Transverse colon (tissue), 4 donors: Measurements from ENCODE around the gene TMEM245. TPM values are rescaled to one million over a fixed set of nuclear protein-coding genes. Genes with fewer than 3 reads are reported as not detected.
A peak's percentile ranks its signal among the peaks of the same experiment; 100 is the strongest.

Experiments
- DNase-seq: peaks from one replicate; pipeline ENCODE4 v3.0.0-alpha.2; 2019
- H3K27ac ChIP-seq, 4 donors: fragments of 200-600 bp; sonication (generic); 2 replicates each; pipeline ENCODE4 v1.5.1; 2016 to 2018; ENCODE audit warnings: inconsistent platforms in 4 of 4
- H3K27me3 ChIP-seq: fragments of 200-600 bp; sonication (generic); 2 replicates; pipeline ENCODE4 v1.5.1; 2017; ENCODE audit warnings: inconsistent platforms
- H3K36me3 ChIP-seq, 4 donors: fragments of 200-600 bp; sonication (generic); 2 replicates each; pipeline ENCODE4 v1.5.1; 2017 to 2019; ENCODE audit warnings: inconsistent platforms in 4 of 4
- H3K4me1 ChIP-seq, 4 donors: fragments of 200-600 bp; sonication (generic); 2 replicates each; pipeline ENCODE4 v1.5.1; 2017 to 2020; ENCODE audit warnings: inconsistent platforms in 4 of 4
- H3K4me3 ChIP-seq, 4 donors: fragments of 200-600 bp; sonication (generic); 1 replicate in 1 of 4; 2 replicates in 3 of 4; pipeline versions ENCODE4 v1.5.1 to v1.6.1; 2017 to 2019; ENCODE audit warnings: inconsistent platforms in 4 of 4
- H3K9me3 ChIP-seq, 2 donors: fragments of 200-600 bp; sonication (generic); 2 replicates each; pipeline ENCODE4 v1.5.1; 2017 to 2019; ENCODE audit warnings: inconsistent platforms in 2 of 2
- EP300 ChIP-seq: sonication (generic); formaldehyde crosslinking; IDR thresholded peaks from one replicate; pipeline ENCODE4 v1.6.1; 2017; ENCODE audit warnings: antibody characterized with exemption, low read depth
- POLR2A ChIP-seq: fragments of 450-650 bp; IDR thresholded peaks from one replicate; pipeline ENCODE4 v1.6.1; 2016; ENCODE audit warnings: antibody characterized with exemption, mild to moderate bottlenecking, moderate library complexity
- POLR2AphosphoS5 ChIP-seq, 3 donors: sonication (generic); formaldehyde crosslinking; IDR thresholded peaks; one replicate each; pipeline ENCODE4 v1.6.1; 2016; ENCODE audit warnings: antibody characterized with exemption in 3 of 3
- WGBS, 2 donors: methylation state at CpG; one replicate each; pipeline ENCODE4 v1.1.5; 2018; ENCODE audit warnings: low coverage in 1 of 2; 5-methylcytosine and 5-hydroxymethylcytosine counted together
- in situ Hi-C, 4 donors: fragments of 200-750 bp; cut with MboI; loops; one replicate each; pipeline versions ENCODE4 v1.15.0 to v1.15.1; 2017; ENCODE audit warnings: low sequenced_read_pairs in 3 of 4, low pct_ligation_motif_present in 1 of 4, low pct_unique_long_range_greater_than_20kb in 1 of 4
- intact Hi-C: fragments of 100-400 bp; cut with DNase I; formaldehyde crosslinking; loops from one replicate; pipeline ENCODE4 v1.15.1; 2023; ENCODE audit warnings: low total_unique reads
- total RNA-seq, 4 donors: library from RNA; depleted of rRNA; stranded (reverse); fragments of >200 nt; gene quantifications; one replicate each; pipeline ENCODE4 v1.1.0, GENCODE V29; 2016
- TF ChIP-seq, protein P1 (sequence below), 5 experiments: fragments of 200-600 bp in 3 of 5; fragments of 450-650 bp in 2 of 5; sonication (generic) in 3 of 5; IDR thresholded peaks; 1 replicate in 2 of 5; 2 replicates in 3 of 5; pipeline ENCODE4 v1.5.1; 2016 to 2017; ENCODE audit warnings: antibody characterized with exemption in 5 of 5, inconsistent platforms in 3 of 5, mild to moderate bottlenecking in 2 of 5, moderate library complexity in 1 of 5

Gene TMEM245
- total RNA-seq, 4 donors from 2014 or later: 28.5 to 63.6 (median 58.7) TPM

DNA sequence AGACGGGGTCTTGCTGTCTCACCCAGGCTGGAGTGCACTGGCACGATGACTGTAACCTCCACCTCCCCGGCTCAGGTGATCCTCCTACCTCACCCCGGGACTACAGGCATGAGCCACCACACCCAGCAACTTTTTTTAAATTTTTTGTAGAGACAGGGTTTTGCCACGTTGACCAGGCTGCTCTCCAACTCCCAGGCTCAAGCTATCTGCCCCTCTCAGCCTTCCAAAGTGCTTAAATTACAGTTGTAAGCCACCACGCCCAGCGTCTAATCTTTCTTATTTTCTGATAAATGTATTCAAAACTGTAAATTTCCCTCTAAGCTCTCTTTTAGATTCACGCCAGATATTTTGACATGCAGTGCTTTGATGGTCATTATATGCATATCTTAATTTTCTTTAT is 37.0 kb upstream of the TMEM245 start:
- TF ChIP-seq, protein P1, sequence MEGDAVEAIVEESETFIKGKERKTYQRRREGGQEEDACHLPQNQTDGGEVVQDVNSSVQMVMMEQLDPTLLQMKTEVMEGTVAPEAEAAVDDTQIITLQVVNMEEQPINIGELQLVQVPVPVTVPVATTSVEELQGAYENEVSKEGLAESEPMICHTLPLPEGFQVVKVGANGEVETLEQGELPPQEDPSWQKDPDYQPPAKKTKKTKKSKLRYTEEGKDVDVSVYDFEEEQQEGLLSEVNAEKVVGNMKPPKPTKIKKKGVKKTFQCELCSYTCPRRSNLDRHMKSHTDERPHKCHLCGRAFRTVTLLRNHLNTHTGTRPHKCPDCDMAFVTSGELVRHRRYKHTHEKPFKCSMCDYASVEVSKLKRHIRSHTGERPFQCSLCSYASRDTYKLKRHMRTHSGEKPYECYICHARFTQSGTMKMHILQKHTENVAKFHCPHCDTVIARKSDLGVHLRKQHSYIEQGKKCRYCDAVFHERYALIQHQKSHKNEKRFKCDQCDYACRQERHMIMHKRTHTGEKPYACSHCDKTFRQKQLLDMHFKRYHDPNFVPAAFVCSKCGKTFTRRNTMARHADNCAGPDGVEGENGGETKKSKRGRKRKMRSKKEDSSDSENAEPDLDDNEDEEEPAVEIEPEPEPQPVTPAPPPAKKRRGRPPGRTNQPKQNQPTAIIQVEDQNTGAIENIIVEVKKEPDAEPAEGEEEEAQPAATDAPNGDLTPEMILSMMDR (IDR thresholded peaks at IDR 0.05): no peak
- TF ChIP-seq POLR2AphosphoS5 (IDR thresholded peaks at IDR 0.05): no peak
- no peak for TF ChIP-seq POLR2A
- no peak for TF ChIP-seq EP300
- in situ Hi-C loops: no loop called here
- no peak for DNase-seq
- Histone ChIP-seq H3K9me3 (peaks cover 6 to 11% of the 10 kb centered on the region in 2 donors), H3K27ac (no peak overlapping the region), H3K36me3 (no peaks in the 10 kb centered on the region), H3K27me3 (no peaks in the 10 kb centered on the region), H3K4me3 (no peak overlapping the region), H3K4me1 (no peaks in the 10 kb centered on the region)
- intact Hi-C loops: loop anchor here (1.0 kb wide), 1 partner anchor 11 kb away; no protein-coding TSS in a partner anchor
- WGBS, 2 donors: 69 to 79% methylated on average over 6 to 8 of the region's 8 CpGs

DNA sequence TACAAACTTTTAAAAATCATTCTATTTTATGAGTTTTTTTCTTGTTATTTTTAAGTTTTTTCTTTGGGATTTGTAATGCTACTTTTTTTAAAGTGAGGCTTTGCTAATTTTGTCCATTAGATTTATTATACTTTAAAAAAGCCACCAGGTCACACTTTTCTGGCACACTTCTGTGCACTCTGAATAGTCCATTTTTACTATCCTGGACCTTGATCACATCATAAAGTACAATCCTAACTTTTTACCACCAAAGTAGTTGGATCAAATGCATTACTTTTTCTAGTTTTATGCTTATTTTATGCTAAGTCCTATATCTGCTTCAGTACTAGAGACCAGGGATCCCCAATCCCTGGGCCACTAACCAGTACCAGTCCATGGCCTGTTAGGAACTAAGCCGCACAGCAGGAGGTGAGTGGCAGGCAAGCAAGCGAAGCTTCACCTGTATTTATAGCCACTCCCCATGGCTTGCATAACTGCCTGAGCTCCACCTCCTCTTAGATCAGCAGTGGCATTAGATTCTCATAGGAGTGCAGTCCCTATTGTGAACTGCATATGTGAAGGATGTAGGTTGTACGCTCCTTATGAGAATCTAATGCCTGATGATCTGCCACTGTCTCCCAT is 31.3 kb upstream of the TMEM245 start:
- no peaks in the 10 kb centered on the region for H3K36me3 ChIP-seq
- peak overlapping the region in 3 of 4 donors; percentile 20 to 54 (median 21) for H3K27ac ChIP-seq
- peaks cover 0 to 4% (median 2%) of the 10 kb centered on the region in 4 donors for H3K4me1 ChIP-seq
- intact Hi-C loops (no loop called here), in situ Hi-C loops (no loop called here)
- peaks cover 6 to 11% of the 10 kb centered on the region in 2 donors for H3K9me3 ChIP-seq
- DNase-seq: peak; percentile 59
- no peaks in the 10 kb centered on the region for H3K27me3 ChIP-seq
- TF ChIP-seq EP300 (no peak), POLR2AphosphoS5 (IDR thresholded peaks at IDR 0.05) (peak in 2 of 3 donors; percentile 21 to 51)
- H3K4me3 ChIP-seq: no peak overlapping the region
- 67 to 72% methylated on average over 1 to 3 of the region's 3 CpGs for WGBS, 2 donors

DNA sequence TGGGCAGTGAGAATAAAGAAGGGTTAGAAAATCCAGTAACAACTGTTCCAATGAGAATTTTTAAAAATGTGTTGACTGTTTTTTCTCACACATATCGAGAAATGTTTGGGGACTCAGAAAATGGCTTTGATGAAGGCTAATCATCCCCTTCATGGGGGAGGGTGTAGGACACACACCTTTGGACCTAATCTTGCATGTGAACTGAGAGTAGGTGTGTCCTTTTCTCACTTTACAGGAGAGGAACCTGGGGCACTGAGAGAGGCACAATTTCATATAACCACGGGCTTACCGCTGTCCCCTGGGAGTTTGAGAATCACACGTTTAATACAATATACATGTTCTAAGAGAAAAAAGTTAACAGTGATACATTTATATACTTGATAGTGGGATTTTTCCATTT is 30.0 kb upstream of the TMEM245 start:
- no peak for DNase-seq
- peaks cover 6 to 11% of the 10 kb centered on the region in 2 donors for H3K9me3 ChIP-seq
- WGBS, 2 donors: 80 to 82% methylated on average over 4 of the region's 4 CpGs

DNA sequence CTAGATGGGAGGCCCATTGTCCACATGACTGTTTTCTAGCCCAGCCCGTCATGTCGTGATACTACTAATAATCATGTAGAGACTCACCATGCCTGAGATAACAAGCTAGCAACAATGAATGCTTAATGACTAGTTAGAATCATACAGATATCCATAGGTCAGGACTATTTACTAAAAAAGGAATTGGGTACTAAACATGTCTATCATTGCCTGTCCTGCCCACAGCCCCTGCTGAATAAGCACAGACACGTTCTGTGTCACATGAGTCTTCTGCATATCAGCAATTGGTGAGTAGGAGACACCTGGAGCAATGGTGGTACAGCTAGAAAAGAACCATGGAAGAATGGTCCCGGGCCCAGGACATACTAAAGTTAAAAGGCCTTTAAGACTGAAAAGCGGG is 29.3 kb upstream of the TMEM245 start:
- in situ Hi-C loops: no loop called here
- 91 to 95% methylated on average over 4 to 5 of the region's 5 CpGs for WGBS, 2 donors

More for the DNA sequence above, 30.0 kb upstream of the TMEM245 start:
- in situ Hi-C loops (no loop called here), intact Hi-C loops (no loop called here)
- no peak overlapping the region for H3K4me3 ChIP-seq
- no peaks in the 10 kb centered on the region for H3K36me3 ChIP-seq
- no peak overlapping the region for H3K27ac ChIP-seq
- peaks cover 0 to 4% (median 2%) of the 10 kb centered on the region in 4 donors for H3K4me1 ChIP-seq
- TF ChIP-seq POLR2AphosphoS5 (IDR thresholded peaks at IDR 0.05) (no peak), EP300 (no peak), POLR2A (no peak)
- TF ChIP-seq, protein P1 (IDR thresholded peaks at IDR 0.05): no peak
- H3K27me3 ChIP-seq: no peaks in the 10 kb centered on the region

More for the DNA sequence above, 29.3 kb upstream of the TMEM245 start:
- Histone ChIP-seq H3K4me1 (peaks cover 0 to 4% (median 2%) of the 10 kb centered on the region in 4 donors), H3K27ac (no peak overlapping the region), H3K27me3 (no peaks in the 10 kb centered on the region), H3K36me3 (no peaks in the 10 kb centered on the region), H3K4me3 (no peak overlapping the region), H3K9me3 (peaks cover 6 to 11% of the 10 kb centered on the region in 2 donors)
- intact Hi-C loops: no loop called here
- TF ChIP-seq POLR2AphosphoS5 (IDR thresholded peaks at IDR 0.05) (no peak), EP300 (no peak), POLR2A (no peak)
- TF ChIP-seq, protein P1 (IDR thresholded peaks at IDR 0.05): no peak
- no peak for DNase-seq
